ENCODE results near the gene PDPK1. TPM values are rescaled to one million over a fixed set of nuclear protein-coding genes. Genes with fewer than 3 reads are reported as not detected.
"Not testable (repeated sequence)": the region's sequence is repeated elsewhere in the genome, so short reads cannot be mapped to it uniquely, and the experiment has no call there.

The PDPK1 gene
- total RNA-seq, 1 donor from 2014 or later = 46.3 TPM

DNA sequence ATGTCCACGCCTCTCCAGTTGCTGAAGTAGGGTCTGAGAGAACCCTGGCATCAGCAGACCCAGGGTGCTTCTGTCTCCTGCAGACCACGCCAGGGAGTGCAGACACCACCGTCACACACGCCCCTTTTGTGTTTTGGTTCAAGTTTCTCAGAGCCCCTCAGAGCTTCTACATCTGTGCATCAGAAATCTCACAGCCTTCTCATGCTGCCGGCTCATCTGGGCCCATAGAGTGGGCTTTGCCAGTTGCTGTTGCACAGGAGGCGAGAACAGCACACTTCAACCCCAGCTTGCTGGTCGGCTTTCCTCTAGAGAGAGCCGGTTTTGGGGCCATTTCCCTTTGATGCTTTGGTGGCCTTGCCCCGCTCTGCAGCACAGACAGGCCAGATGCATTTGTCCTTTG lies 60.9 kb downstream of the PDPK1 start:
- no peak for ATAC-seq
- intact Hi-C loops (cut with DNase I) = no loop called here
- DNase-seq (ENCODE audit: low spot score) = no peak

DNA sequence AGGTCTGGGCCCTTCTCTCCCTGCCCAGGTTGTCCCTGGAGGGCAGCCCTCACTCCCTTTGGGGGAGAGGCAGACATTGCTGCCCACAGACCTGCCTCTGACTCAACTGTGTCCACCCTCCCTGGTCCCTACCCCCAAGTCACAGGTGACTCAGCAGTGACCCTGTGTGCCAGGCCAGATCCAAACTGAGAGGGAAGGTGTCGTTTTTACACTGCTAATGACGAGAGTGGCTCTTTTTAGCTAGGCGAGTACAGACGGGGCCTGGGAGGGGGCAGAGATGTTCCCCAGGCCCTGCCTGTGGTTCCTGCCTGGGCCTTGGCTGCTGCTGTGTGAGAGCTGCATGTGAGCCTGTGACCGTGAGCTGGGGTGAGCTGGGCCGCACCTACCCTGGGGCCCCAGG lies 61.3 kb downstream of the PDPK1 start:
- ATAC-seq; intact Hi-C loops (cut with DNase I); DNase-seq (ENCODE audit: low spot score): not testable (repeated sequence)

DNA sequence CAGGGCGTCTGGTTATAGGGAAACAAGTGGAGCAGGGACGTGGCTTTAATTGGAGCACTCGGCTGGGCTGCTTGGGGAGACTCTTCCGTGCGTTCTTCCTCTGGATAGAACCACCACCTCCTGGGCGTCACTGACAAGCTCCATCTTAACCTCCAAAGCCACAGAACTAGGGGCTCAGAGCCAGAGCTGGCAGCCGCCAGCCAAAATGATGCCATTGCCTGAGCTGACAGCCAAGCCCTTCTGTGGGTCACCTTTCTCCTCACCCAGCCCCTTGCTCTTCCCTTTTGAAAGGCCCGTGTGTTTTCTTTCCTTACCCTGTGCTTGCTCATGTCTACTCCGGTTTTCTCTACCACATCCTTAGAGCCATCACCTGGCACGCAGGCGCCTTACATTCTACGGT lies 62.0 kb downstream of the PDPK1 start:
- intact Hi-C loops (cut with DNase I); DNase-seq (ENCODE audit: low spot score); ATAC-seq: not testable (repeated sequence)

DNA sequence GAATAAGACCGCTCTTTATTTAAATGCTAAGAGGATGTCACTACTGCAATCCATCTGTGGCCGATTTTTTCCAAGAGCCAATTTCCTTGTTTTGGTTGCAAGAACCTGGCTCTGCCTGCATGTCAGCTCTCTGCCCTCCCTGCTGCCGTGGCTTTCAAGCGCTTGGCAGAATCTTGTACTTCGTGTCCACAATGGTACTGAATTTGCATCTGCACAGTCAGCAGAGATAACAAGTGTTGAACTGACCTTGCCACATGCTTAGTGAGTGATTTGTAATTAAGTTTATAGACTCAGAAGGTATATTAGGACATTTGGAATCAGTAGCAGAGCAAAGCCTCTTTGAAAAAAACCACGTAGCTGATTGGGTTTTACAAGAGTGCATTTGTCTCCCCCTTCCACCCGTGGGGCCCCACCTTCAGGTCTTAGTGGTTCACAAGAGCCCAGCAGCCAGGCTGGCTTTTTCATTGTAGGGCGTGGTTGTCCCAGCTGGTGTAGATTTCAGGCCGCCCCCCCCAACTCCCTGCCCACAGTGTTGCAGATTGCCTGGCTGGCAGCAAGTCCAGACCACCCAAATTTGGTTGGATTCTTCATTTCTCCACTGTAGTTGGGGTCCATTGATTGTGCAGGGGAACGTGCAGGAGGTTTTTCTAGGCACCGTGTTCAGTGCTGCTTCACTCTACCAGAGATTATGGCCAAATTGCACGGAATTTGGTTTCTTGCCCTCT lies 63.6 kb downstream of the PDPK1 start:
- DNase-seq (ENCODE audit: low spot score); intact Hi-C loops (cut with DNase I); ATAC-seq: not testable (repeated sequence)

GRCh38 chr16:2602175-2602574 lies 64.4 kb downstream of the PDPK1 start:
- DNase-seq (ENCODE audit: low spot score); intact Hi-C loops (cut with DNase I); ATAC-seq: not testable (repeated sequence)

DNA sequence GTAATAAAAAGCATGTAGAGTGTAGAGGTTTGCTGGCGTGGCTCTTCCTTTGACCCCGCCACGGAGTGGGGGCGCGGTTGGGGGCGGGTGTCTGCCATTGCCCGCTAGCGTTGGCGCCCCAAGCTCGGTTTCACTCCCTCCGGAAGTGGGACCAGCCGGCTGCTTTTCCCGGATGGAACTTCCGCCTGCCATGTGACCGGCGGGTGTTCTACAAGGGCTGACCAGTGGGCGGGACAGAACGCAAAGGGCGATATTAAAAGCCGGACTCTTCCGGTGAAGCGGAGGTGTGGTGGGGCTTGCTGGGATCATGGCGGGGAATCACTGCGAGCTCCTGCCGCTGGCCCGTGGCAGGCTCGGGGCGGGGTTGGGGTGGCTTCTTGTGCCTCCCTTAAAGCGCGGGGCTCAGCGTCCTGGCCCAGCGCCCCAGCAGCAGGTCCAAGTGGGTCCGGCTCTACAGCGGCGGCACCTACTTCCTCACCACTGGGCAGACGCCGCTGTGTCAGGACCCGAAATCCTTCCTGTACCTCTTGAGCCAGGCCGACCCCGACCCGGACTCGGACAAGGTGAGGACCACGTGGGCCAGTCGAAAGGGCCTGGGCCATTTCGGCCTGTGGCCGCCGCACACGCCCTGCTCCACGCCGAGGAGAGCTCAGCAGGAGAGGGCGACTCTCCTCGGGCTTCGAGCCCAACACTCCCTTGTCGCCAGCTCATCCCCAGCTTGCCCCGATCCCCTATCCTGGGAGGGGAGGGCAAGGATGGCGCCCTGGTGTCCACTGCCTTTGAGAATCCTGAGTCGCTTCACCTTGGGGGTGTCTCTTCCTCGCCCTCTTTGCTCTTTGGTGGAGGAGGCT lies 65.6 kb downstream of the PDPK1 start:
- DNase-seq (ENCODE audit: low spot score) = peak; percentile 96
- intact Hi-C loops (cut with DNase I) = no loop called here

GRCh38 chr16:2604016-2604369 lies 66.2 kb downstream of the PDPK1 start:
- ATAC-seq; intact Hi-C loops (cut with DNase I); DNase-seq (ENCODE audit: low spot score): not testable (repeated sequence)

More for the DNA sequence above, 65.6 kb downstream of the PDPK1 start:
- ATAC-seq = peak; percentile 98

- ATAC-seq; intact Hi-C loops (cut with DNase I); DNase-seq (ENCODE audit: low spot score): not testable (repeated sequence)
These were observed 69.0 kb downstream of the PDPK1 start for GRCh38 chr16:2606820-2607219.

GRCh38 chr16:2609345-2609744 lies 71.5 kb downstream of the PDPK1 start:
- peak; percentile 52 for ATAC-seq
- intact Hi-C loops (cut with DNase I); DNase-seq (ENCODE audit: low spot score): not testable (repeated sequence)

GRCh38 chr16:2609827-2610470 lies 72.1 kb downstream of the PDPK1 start:
- ATAC-seq = no peak
- no peak for DNase-seq (ENCODE audit: low spot score)
- intact Hi-C loops (cut with DNase I) = no loop called here

GRCh38 chr16:2610781-2611498 lies 73.1 kb downstream of the PDPK1 start:
- DNase-seq (ENCODE audit: low spot score) = no peak
- intact Hi-C loops (cut with DNase I) = no loop called here
- no peak for ATAC-seq

DNA sequence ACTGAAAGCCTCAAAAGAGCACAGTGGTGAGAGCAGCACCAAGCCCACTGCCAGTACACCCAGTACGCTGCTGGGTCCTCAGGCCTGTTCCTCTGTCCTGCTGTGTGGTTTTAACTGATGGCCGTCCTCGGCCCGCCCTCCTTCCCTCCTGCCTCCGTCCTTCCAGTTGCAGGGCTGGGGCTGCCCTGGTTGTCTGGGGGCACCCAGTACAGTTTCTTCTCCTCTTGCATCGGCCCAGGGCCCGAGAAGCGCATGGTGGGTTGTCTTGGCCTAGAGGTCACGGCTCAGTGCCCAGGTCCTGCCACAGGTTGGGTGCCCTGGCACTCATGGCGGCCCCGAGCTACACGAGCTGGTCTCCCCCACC lies 73.7 kb downstream of the PDPK1 start:
- DNase-seq (ENCODE audit: low spot score) = no peak
- intact Hi-C loops (cut with DNase I) = no loop called here

GRCh38 chr16:2611877-2612276 lies 74.1 kb downstream of the PDPK1 start:
- ATAC-seq; DNase-seq (ENCODE audit: low spot score); intact Hi-C loops (cut with DNase I): not testable (repeated sequence)

More for the DNA sequence above, 73.7 kb downstream of the PDPK1 start:
- no peak for ATAC-seq

- ATAC-seq; intact Hi-C loops (cut with DNase I); DNase-seq (ENCODE audit: low spot score): not testable (repeated sequence)
These were observed 75.4 kb downstream of the PDPK1 start for GRCh38 chr16:2613251-2613650.

GRCh38 chr16:2614761-2615191 lies 77.0 kb downstream of the PDPK1 start:
- ATAC-seq (no peak), DNase-seq (ENCODE audit: low spot score) (no peak)
- intact Hi-C loops (cut with DNase I) = no loop called here

- ATAC-seq; intact Hi-C loops (cut with DNase I); DNase-seq (ENCODE audit: low spot score): not testable (repeated sequence)
These were observed 81.1 kb downstream of the PDPK1 start for GRCh38 chr16:2618964-2619363.

DNA sequence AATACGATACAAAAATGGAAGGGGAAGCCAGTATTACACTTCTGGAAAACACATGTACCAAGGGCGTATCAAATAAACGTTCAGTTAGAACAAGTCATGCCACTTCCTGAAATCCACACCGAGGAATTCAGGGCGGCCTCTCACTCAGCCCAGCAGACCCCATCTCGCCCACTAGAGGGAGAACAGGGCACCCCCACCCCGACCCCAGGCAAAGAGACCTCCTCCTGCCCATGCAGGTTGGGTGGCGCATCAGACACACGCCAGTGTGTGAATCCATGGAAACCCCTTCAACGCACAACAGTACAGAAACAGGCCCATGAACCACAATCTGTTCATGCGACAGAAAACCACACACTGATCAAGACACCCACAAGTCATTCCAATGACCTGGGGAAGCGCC lies 81.8 kb downstream of the PDPK1 start:
- ATAC-seq = not testable (repeated sequence)

DNA sequence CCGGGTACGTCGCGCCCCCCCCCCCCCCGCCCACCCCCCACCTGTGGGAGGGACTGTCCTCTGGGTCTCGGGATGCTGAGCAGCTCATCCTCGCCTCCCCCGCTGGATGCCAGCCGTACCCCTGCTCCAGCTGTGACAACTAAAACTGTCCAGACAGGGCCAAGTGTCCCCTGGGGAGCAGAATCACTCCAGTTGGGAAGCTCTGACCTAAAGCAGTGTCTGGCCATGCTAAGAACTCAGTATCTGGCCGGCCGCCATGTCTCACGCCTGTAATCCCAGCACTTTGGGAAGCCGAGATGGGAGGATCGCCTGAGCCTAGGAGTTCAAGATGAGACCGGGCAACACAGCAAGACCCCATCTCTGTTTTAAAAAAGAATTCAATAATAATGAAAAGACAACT lies 83.0 kb downstream of the PDPK1 start:
- DNase-seq (ENCODE audit: low spot score); ATAC-seq; intact Hi-C loops (cut with DNase I): not testable (repeated sequence)

More for the DNA sequence above, 81.8 kb downstream of the PDPK1 start:
- DNase-seq (ENCODE audit: low spot score); intact Hi-C loops (cut with DNase I): not testable (repeated sequence)

GRCh38 chr16:2621395-2621794 lies 83.6 kb downstream of the PDPK1 start:
- intact Hi-C loops (cut with DNase I); ATAC-seq; DNase-seq (ENCODE audit: low spot score): not testable (repeated sequence)
